HepG2 (cell line): Measurements from ENCODE around the gene UST. TPM values are rescaled to one million over a fixed set of nuclear protein-coding genes. Genes with fewer than 3 reads are reported as not detected.

ENCODE experiments used
- ATAC-seq: fragments of 200-7000 bp; cut with Tn5 transposase; 3 replicates; pipeline ENCODE4 v1.9.1; 2020; ENCODE audit warnings: mild to moderate bottlenecking, moderate library complexity
- BruUV-seq: library from RNA; stranded (reverse); fragments of 400-500 nt; replicated peaks from 2 replicates; lab custom pipeline; 2021; lab: Mats Ljungman, UMichigan
- CTCF ChIA-PET: fragments of 300-600 bp; formaldehyde crosslinking; extraction: SDS; loops from one replicate; lab custom pipeline; 2021; ENCODE audit warnings: low total read pairs, inconsistent platforms, low intra/inter-chr PET ratio; lab: Yijun Ruan, JAX
- POLR2A ChIA-PET: fragments of 350-600 bp; sonication (Branson Sonifier 250); formaldehyde crosslinking; loops from one replicate; lab custom pipeline; 2020; ENCODE audit warnings: antibody characterized with exemption, inconsistent platforms; lab: Yijun Ruan, JAX
- DNase-seq: peaks from one replicate; pipeline ENCODE4 v3.0.0-alpha.2; 2015; ENCODE audit warnings: low spot score
- FAIRE-seq: peaks from 3 replicates; lab custom pipeline; 2011; peaks lifted over from hg19 to GRCh38; lab: Jason Lieb, UNC
- H2AFZ ChIP-seq: one replicate; pipeline ENCODE4 v1.6.1; 2011; ENCODE audit warnings: low read length, inconsistent platforms
- H3K27ac ChIP-seq: fragments of 300-600 bp; 3 replicates; pipeline ENCODE4 v1.8.0; 2011; ENCODE audit warnings: mixed run types, mild to moderate bottlenecking, mixed read lengths, low read length, inconsistent platforms; ENCODE audit not compliant: insufficient read depth; ENCODE audit errors: extremely low read length
- H3K27me3 ChIP-seq, 2 experiments: fragments of 200-600 bp in 1 of 2; 2 replicates in 1 of 2; 3 replicates in 1 of 2; pipeline versions ENCODE4 v1.6.0 to v1.8.0; 2011; ENCODE audit warnings: low read length in 2 of 2, mild to moderate bottlenecking in 2 of 2, moderate library complexity in 2 of 2, inconsistent platforms in 1 of 2; ENCODE audit not compliant: insufficient read depth in 2 of 2, control insufficient read depth in 1 of 2
- H3K36me3 ChIP-seq, 2 experiments: fragments of 200-600 bp in 1 of 2; replicated peaks in 1 of 2; 2 replicates in 1 of 2; 3 replicates in 1 of 2; pipeline versions ENCODE4 v1.5.1 to v1.8.0; 2011; ENCODE audit warnings: low read length in 2 of 2, inconsistent platforms in 1 of 2; ENCODE audit not compliant: insufficient read depth in 2 of 2, control insufficient read depth in 1 of 2
- H3K4me1 ChIP-seq: 2 replicates; pipeline ENCODE4 v1.5.1; 2012; ENCODE audit warnings: low read length, inconsistent platforms; ENCODE audit not compliant: insufficient read depth
- H3K4me2 ChIP-seq: 2 replicates; pipeline ENCODE4 v1.6.0; 2011; ENCODE audit warnings: low read depth, low read length, inconsistent platforms
- H3K4me3 ChIP-seq, 3 experiments: fragments of 200-600 bp in 1 of 3; sonication (generic), shearing (Covaris generic) in 1 of 3; replicated peaks in 1 of 3; 2 replicates each; pipeline ENCODE4 v1.5.1; 2011 to 2016; ENCODE audit warnings: low read length in 3 of 3, inconsistent platforms in 2 of 3, low read depth in 2 of 3, mild to moderate bottlenecking in 2 of 3, control low read depth in 1 of 3, mixed read lengths in 1 of 3; ENCODE audit not compliant: insufficient read depth in 1 of 3
- H3K79me2 ChIP-seq: one replicate; pipeline ENCODE4 v1.6.1; 2011; ENCODE audit warnings: low read length, inconsistent platforms; ENCODE audit not compliant: insufficient read depth
- H3K9ac ChIP-seq: 2 replicates; pipeline ENCODE4 v1.6.0; 2011; ENCODE audit warnings: mild to moderate bottlenecking, low read depth, low read length, inconsistent platforms; ENCODE audit not compliant: insufficient read depth
- H3K9me3 ChIP-seq: 2 replicates; pipeline ENCODE4 v1.5.1; 2012; ENCODE audit warnings: mild to moderate bottlenecking, low read length
- H4K20me1 ChIP-seq: 2 replicates; pipeline ENCODE4 v1.6.0; 2011; ENCODE audit warnings: inconsistent platforms, mild to moderate bottlenecking, low read length, moderate library complexity; ENCODE audit not compliant: insufficient read depth
- CENPX ChIP-seq: sonication (generic); formaldehyde crosslinking; IDR thresholded peaks from 2 replicates; pipeline ENCODE4 v1.9.0; 2021; ENCODE audit warnings: mild to moderate bottlenecking, missing genetic modification reagents, moderate library complexity
- DNMT3B ChIP-seq: conservative IDR thresholded peaks from 2 replicates; pipeline ENCODE4 v1.6.1; 2016; ENCODE audit warnings: missing biosample characterization, control low read depth
- ETV5 ChIP-seq: IDR thresholded peaks from 2 replicates; pipeline ENCODE4 v1.6.1; 2018; ENCODE audit warnings: missing biosample characterization, missing genetic modification reagents, inconsistent platforms, borderline replicate concordance
- NFKB2 ChIP-seq: sonication (generic); formaldehyde crosslinking; IDR thresholded peaks from 2 replicates; pipeline ENCODE4 v1.4.0; 2020; ENCODE audit warnings: missing genetic modification reagents, borderline replicate concordance
- SRSF4 ChIP-seq: fragments of 200-400 bp; formaldehyde crosslinking; IDR thresholded peaks from one replicate; pipeline ENCODE4 v1.6.1; 2018; ENCODE audit warnings: mild to moderate bottlenecking, low read depth, low read length, moderate library complexity; ENCODE audit not compliant: poor library complexity, severe bottlenecking
- ZNF235 ChIP-seq: sonication (generic); formaldehyde crosslinking; IDR thresholded peaks from 2 replicates; pipeline ENCODE4 v1.8.1; 2023; ENCODE audit warnings: mild to moderate bottlenecking, missing genetic modification reagents, borderline replicate concordance
- ZNF589 ChIP-seq: sonication (generic); formaldehyde crosslinking; conservative IDR thresholded peaks from 2 replicates; pipeline ENCODE4 v1.8.0; 2022; ENCODE audit warnings: mild to moderate bottlenecking, moderate library complexity, missing genetic modification reagents
- whole genome bisulfite sequencing: methylation state at CpG from one replicate; pipeline ENCODE4 v1.1.6; 2017; ENCODE audit warnings: low lambda C conversion rate; 5-methylcytosine and 5-hydroxymethylcytosine counted together
- in situ Hi-C: cut with HindIII; loops from 2 replicates; pipeline ENCODE4 v1.10.0; 2017; ENCODE audit warnings: low pct_unique_long_range_greater_than_20kb; ENCODE audit not compliant: extremely low pct_ligation_motif_present
- intact Hi-C: fragments of 100-400 bp; cut with micrococcal nuclease; formaldehyde crosslinking; loops from one replicate; pipeline ENCODE4 v1.10.0; 2022; ENCODE audit not compliant: unreplicated experiment
- polyA plus RNA-seq, 8 experiments: library from polyadenylated mRNA; depleted of rRNA in 3 of 8; stranded (reverse) in 7 of 8; unstranded in 1 of 8; fragments of >200 nt; fragmentation: Illumina TruSeq in 4 of 8; extraction: Trizol in 4 of 8; gene quantifications; 2 replicates each; pipeline versions ENCODE4 v1.2.1 to v1.2.3, GENCODE V29; 2011 to 2016; ENCODE audit warnings: low read depth in 4 of 8, missing spikeins in 1 of 8, mixed read lengths in 1 of 8; ENCODE audit not compliant: insufficient read depth in 1 of 8
- total RNA-seq, 5 experiments: library from RNA; depleted of rRNA; stranded (reverse); fragments of >200 nt; fragmentation: Illumina TruSeq; extraction: Trizol; gene quantifications; 2 replicates each; pipeline ENCODE4 v1.2.3, GENCODE V29; 2016; ENCODE audit warnings: low read depth in 1 of 5
- TF ChIP-seq, protein P1 (sequence below): IDR thresholded peaks from 2 replicates; pipeline ENCODE4 v1.6.1; 2016; ENCODE audit warnings: low read depth, missing genetic modification reagents, missing compliant biosample characterization

Gene UST
- total and polyA plus RNA-seq, 2 of the 13 experiments (the other 11 are each of a cell fraction or from before 2014, with no cell fraction given): 0.27 TPM; not detected in 1

DNA sequence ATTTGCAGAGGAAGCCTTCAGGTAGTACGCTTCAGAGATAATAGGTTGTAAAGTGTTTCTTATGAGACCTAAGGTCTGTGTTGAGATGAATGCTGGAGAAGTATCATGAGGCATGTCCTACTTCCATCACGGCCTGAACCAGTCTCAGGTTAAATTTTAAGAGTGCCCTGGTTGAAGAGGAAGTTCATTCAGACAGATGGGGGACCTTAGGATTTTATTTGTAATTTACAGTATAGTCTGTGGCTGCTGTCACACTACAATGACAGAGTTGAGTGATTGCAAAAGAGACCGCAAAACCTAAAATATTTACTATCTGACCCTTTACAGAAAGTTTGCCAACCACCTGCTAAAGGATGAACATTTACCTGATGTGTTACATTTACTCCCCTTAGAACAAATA, 70.9 kb downstream of the UST start:
- no peak overlapping the region for H3K4me3 ChIP-seq

More for the DNA sequence above, 70.9 kb downstream of the UST start:
- Histone ChIP-seq H3K79me2 (no peaks in the 10 kb centered on the region), H3K4me2 (no peak overlapping the region), H3K27ac (no peak overlapping the region), H3K27me3 (0 out of 5 replicates have a peak, but pooled peaks cover 0 to 5% of the 10 kb centered on the region in 2 experiments), H3K9ac (no peak overlapping the region), H2AFZ (no peak overlapping the region), H4K20me1 (no peaks in the 10 kb centered on the region), H3K4me1 (no peaks in the 10 kb centered on the region), H3K9me3 (no peaks in the 10 kb centered on the region), H3K36me3 (no peaks in the 10 kb centered on the region)
- POLR2A ChIA-PET: no interaction called here
- DNase-seq (no peak), ATAC-seq (no peak), FAIRE-seq (no peak)
- intact Hi-C loops: no loop called here
- in situ Hi-C loops: no loop called here
- BruUV-seq: no TSS peak
- 13% methylated on average over 3 of the region's 3 CpGs for WGBS
- CTCF ChIA-PET: no interaction called here
- TF ChIP-seq NFKB2 (no peak), ZNF589 (no peak), CENPX (CRISPR knock-in tag) (no peak), ZNF235 (CRISPR knock-in tag) (no peak), DNMT3B (CRISPR knock-in tag) (no peak), ETV5 (CRISPR knock-in tag) (no peak), SRSF4 (no peak)
- TF ChIP-seq, protein P1, sequence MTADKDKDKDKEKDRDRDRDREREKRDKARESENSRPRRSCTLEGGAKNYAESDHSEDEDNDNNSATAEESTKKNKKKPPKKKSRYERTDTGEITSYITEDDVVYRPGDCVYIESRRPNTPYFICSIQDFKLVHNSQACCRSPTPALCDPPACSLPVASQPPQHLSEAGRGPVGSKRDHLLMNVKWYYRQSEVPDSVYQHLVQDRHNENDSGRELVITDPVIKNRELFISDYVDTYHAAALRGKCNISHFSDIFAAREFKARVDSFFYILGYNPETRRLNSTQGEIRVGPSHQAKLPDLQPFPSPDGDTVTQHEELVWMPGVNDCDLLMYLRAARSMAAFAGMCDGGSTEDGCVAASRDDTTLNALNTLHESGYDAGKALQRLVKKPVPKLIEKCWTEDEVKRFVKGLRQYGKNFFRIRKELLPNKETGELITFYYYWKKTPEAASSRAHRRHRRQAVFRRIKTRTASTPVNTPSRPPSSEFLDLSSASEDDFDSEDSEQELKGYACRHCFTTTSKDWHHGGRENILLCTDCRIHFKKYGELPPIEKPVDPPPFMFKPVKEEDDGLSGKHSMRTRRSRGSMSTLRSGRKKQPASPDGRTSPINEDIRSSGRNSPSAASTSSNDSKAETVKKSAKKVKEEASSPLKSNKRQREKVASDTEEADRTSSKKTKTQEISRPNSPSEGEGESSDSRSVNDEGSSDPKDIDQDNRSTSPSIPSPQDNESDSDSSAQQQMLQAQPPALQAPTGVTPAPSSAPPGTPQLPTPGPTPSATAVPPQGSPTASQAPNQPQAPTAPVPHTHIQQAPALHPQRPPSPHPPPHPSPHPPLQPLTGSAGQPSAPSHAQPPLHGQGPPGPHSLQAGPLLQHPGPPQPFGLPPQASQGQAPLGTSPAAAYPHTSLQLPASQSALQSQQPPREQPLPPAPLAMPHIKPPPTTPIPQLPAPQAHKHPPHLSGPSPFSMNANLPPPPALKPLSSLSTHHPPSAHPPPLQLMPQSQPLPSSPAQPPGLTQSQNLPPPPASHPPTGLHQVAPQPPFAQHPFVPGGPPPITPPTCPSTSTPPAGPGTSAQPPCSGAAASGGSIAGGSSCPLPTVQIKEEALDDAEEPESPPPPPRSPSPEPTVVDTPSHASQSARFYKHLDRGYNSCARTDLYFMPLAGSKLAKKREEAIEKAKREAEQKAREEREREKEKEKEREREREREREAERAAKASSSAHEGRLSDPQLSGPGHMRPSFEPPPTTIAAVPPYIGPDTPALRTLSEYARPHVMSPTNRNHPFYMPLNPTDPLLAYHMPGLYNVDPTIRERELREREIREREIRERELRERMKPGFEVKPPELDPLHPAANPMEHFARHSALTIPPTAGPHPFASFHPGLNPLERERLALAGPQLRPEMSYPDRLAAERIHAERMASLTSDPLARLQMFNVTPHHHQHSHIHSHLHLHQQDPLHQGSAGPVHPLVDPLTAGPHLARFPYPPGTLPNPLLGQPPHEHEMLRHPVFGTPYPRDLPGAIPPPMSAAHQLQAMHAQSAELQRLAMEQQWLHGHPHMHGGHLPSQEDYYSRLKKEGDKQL (CRISPR knock-in tag): no peak
